HG03521 (cell line): ENCODE data around the gene GRM7.

ENCODE experiments used
- ATAC-seq: cut with Tn5 transposase; IDR thresholded peaks from one replicate; pipeline ENCODE4 v1.9.1; 2021; ENCODE audit warnings: mild to moderate bottlenecking, moderate library complexity; ENCODE audit not compliant: unreplicated experiment

GRM7 gene

DNA sequence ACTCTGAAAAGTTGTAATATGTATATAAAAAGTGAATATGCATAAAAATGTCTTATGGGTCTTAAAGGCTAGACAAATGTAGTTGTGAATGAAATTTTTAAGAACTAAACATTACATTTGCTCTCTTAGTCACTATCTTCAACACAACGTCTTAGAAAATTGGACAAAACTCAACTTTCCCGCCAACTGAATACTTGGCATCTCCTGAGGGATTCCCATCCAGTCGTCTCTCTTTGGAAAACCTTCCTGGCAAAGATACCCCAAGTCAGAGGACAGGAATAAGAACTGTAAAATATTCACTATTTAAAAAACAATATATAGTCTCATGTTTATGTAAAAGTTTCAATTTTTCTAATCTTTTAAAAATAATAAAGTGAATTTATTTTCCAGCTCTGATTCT, 354.8 kb downstream of the GRM7 start:
- ATAC-seq: no peak

DNA sequence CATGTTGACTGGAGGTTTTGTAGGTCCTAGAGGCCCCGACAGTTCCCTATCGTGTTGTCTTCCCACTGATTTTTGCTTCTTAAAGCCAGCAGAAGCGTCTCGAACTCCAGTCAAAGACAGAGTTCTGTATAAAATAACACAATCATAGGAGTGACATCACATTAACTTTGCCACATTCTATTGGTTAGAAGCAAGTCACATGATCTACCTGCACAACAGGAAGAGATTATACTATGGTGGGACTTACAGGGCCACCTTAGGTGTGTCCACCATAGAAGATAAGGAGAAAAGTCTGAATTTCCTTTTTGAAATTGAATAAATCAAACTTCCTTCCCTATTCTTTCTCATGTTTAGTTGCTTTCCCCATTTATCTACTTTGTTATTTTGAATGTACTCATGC, 365.5 kb downstream of the GRM7 start:
- no peak for ATAC-seq

DNA sequence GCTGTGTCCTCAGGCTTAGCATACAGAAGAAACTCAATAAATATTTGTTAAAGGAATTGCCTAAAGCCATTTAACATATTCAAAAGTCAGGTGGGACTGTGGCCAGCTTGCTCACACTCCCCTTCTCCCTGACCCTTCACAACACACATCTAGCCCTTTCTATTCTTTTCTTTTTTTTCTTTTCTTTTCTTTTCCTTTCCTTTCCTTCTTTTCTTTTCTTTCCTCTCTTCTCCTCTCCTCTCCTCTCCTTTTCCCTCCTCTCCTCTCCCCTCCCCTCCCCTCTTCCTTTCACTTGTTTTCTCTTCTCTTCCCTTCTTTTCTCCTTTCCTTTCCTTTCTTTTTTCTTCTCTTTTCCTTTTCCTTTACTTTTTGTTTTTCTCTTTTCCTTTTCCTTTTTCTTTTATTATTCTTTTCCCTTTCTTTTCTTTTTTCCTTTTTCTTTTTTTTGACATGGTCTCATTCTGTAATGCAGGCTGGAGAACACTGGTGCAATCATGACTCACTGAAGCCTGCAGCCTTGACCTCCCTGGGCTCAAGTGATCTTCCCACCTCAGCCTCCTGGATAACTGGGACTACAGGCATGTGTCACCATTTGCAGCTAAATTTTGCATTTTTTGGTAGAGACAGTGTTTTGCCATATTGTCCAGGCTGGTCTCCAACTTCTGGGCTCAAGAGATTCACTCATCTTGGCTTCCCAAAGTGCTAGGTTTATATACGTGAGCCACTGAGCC, 377.8 kb downstream of the GRM7 start:
- ATAC-seq: no peak

DNA sequence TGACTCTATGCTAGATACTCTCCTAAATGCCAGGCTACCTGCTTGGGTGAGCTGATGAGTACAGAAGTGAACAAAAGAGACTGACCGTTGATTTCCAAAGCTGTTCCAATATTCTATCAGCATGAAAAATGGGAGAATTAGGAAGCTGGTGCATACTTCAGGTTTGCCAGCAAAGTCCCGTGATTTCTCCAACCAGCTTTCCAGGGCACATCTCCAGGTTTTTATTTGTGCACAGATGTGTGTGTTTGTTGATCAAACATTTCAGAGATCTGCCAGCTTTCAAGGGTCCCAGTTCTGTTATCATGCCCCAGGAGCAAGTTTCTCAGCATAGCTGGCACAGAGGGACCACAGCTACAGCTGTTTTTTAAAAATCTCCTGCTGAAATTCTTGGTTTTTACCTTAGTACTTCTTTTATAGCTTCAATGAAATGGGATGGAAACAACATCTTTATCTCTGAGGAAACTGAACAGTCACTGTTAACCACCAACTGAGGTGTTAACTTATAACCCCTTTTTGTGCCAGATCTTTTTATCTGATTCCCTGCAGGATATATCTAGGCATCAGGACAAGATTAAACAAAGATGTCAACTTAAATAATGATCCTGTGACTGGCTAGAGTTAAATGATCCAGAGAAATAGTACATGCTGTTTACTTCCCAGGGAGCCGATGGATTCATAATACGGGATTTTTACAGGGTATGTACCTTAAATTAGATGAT, 380.8 kb downstream of the GRM7 start:
- no peak for ATAC-seq

DNA sequence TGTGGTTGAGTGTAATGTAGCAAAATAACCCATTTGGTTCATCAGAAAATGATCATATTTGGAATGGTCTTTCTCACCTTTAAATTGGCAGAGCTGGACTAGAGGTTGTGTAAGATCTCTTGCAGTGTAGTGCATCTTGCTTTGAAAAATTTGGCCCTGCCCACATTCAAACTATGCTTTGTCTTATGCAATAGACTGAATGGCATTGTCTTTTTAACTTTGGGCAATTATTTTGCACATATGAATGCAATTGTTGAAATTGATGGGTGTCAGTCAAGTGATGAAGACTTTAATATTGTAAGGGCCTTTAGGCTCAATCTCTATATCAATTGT, 381.4 kb downstream of the GRM7 start:
- ATAC-seq: no peak

DNA sequence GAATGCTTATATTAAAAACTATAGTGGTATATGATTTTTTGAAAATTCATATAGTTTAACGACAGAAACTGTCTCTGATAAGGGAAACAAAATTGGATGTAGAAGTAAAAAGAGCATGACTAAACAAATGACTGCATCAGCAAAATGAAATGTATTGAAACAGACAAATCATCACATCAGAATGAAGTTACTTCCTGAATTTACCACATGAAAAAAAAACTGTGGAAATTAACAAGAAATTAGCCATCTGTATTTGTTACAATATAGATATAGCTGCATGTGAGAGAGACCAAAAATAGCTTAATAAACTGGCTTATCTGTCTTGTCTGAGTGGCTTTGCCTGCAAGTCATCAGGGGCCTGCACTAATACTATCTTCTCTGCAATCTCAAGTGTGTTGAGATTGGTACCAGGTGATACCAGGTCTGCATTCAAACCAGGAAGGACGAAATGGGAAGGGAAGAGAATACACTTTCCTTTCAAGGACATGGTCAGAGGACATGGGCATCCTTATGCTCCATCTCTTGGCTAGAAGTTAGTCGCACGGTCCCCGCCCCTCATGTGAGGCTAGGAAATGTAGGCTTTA, 388.7 kb downstream of the GRM7 start:
- ATAC-seq: no peak

DNA sequence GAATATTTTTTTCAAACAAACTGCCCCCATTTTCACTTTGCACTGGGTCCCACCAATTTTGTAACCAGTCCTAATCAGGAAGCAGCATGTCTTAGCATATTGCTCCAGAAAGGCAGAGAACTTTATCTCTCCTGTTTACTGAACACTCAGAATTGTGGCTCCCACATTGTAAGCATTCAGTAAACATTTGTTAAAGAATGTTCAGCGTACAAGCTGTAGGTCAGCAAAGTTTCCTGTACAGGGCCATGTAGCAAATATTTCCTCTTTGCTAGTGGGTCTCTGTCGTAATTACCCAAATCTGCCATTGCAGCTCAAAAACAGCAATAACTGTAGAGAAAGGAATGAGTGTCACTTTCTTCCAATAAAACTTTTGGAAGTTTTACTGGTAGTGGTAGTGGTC, 393.3 kb downstream of the GRM7 start:
- ATAC-seq: no peak

DNA sequence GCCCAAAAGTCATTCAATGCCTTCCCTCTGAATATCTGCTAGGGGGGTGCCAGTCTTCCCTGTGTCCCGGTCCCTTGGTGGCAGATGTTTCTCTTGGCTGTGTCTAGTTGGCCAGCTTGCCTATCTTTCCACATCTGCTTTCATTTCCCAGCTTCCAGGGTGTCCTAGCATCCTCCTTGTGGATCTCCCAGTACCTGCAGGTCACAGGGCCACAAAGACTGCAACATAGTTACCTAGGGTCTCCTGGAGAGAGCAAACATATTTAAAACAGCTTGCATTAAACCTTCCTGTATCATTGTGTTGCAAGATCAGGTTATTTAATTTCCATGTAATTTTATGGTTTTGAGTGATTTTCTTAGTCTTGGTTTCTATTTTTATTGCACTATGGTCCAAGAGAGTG, 400.1 kb downstream of the GRM7 start:
- no peak for ATAC-seq

DNA sequence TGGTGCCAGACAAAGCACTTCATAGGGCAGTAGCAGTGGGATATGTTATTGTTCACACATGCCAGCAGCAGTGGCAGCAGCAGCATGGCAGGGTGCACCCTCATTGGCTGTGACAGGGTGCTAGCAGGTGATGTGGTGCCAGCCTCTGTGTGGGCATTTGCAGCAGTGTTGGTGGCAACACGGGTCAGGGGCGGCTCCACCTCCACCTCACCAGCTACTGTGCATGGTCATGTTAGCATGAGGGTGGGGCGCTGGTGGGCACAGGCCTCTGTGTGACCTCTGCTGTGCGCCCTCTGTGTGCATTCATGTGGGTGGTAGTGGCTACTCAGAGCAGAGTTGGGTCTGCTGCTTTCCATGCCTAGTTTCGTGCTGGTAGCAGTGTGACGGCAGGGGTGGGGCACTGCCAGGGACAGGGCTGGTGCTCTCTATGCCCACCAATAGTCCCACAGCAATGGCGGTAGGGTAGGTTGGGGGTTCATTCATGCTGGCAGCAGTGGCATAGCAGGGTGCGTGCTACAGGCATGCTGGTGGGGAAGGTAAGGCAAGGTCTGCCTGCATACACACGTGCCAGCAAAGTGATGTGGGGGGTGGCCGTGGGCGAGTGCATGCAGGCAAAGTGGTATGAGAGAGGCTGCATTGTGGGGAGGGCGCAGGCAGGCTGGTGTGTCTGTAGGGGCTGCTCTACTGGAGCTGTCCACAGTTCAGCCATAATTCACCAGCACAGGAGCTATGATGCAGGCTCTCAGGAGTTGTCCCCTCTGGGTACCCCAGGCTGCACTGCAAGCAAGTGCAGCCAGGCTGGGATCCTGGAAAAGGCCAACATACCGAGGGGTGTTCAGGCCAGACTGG, 402.7 kb downstream of the GRM7 start:
- no peak for ATAC-seq

DNA sequence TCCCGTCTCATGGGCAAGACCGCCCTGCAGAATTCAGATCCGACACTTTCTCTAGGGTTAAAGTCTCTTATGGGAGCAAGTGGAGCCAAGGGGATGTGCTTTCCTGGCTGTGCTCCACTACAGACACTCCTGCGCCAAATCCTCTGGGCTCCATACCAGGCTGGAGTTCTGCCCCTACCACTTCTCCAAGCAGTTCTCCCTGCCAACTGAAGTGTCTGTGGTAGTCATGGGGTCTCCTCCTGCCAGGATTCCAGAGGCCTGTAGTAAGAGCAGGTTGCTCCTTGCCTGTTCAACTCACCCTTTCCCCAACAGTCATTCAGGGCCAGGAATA, 403.2 kb downstream of the GRM7 start:
- ATAC-seq: no peak

DNA sequence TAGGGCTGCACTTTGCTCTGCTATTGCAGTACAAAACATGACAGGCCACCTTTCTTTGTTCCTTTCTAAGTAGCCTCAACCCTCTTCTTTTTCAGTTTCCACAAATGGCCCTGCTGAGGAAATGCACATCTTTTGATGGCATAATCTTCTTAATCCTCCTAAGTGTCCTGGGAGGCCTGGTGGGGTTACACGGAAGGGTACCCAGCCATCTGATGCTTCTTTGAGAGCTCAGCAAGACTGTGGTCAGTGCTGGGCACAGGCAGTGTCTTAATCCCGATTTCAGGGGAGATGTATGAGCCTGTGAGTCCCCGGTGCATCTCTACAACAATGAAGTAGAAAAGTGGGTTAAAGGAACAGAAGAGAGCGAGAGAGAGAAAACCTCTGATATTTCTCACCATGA, 404.8 kb downstream of the GRM7 start:
- no peak for ATAC-seq

DNA sequence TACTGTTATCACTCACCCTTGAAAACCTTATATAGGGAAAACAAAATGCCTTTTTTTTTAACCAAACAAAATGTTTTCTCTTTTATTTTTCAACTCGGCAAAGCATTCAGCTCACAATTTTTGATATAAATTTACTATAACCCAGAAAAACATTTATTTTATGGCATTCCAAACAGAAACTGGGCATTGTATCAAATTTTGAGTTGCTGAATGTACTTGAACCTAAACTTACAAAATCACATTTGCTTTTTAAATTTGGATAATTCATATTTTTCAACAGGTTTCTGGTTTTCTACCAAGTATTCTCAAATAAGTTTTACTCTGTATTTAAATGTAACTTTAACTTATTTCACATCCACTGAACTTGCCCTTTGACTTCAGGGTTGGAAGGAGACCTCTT, 405.6 kb downstream of the GRM7 start:
- no peak for ATAC-seq

DNA sequence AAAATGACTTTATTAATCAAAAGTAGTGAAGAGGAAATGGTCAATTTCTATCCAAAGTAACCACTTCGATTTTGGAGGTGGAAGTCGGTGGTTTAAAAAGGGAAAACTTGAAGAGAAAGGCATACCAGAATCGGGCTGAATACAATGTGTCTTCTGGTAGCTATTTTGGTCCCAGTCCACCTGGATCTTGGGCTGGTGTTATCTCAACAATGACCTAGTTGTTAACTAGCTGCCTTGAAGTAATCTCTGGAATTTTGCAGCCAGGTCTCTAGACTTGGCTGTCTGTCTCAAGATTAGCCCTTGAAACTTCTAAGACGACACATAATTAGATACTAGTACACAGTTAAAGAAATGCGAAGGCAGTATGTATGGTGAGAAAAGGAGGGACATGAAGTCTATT, 409.8 kb downstream of the GRM7 start:
- ATAC-seq: no peak

DNA sequence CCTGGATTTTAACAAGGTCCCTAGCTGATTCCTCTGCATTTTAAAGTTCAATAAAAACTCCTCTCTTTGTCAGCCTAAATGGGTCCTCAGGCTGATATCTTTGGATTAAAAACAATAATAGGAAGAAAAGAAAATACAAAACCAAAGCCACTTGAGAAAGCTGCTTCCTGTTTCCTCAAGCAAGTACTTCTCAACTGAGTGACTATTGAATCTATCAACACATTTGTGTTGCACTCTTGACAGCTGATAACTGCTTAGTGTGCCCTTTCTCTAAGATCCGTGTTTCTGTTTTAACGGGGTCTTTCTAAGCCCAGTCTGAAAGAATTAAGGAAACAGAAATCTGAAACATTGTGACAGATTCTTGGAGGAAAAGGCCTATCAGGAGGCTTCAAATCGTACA, 410.7 kb downstream of the GRM7 start:
- ATAC-seq: no peak

DNA sequence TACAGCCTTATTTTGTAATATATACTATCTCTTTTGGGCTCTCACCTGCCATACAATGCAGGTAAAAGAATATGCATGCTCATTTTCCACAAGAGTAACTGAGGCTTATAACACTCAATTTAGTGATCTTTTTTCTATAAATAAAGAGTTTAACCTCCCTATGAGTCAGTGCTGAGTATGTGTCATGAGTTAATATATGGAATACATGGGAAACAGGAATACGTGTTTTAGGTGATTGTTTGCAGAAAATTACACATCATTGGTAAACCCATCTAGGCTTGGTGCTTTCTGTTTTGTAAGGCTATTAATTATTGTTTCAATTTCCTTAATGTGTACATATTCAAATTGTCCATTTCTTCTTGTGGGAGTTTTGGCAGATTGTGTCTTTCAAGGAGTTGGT, 411.3 kb downstream of the GRM7 start:
- no peak for ATAC-seq

DNA sequence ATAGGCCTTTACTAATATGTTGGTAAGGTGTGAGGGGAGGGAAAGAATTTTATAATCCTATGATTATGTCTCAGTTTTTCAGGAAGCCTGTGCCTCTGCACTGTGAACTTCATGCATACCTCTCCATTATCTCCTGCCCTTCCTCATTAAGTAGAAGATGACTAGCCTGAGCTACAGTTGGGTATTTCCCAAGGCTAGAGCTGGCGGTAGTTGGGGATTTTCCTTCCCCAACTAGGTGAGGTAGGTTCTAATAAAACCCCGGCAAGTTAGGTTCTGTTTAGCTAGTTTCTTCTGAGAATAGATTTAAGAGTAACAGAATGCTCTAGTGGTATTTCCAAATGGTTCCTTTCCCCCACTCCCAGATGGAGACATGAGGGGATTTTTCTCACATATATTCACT, 414.5 kb downstream of the GRM7 start:
- ATAC-seq: no peak

DNA sequence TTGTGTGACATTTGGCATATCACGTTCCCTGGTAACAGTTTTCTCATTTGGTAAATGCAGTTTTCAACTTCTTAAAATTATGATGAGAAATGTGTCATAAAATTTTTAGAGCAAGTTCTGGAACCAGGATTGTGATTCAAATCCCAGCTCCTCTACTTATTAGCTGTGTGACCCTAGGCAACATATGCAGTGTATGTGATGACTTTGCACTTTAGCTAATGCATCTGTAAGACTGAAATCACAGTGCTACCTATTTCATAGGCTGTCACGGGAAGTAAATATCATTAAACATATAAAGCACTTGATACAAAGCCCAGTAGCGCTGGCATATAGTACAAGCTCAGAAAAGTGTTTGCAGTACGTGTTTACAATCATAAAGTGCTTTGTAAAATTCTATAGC, 419.4 kb downstream of the GRM7 start:
- ATAC-seq: no peak

DNA sequence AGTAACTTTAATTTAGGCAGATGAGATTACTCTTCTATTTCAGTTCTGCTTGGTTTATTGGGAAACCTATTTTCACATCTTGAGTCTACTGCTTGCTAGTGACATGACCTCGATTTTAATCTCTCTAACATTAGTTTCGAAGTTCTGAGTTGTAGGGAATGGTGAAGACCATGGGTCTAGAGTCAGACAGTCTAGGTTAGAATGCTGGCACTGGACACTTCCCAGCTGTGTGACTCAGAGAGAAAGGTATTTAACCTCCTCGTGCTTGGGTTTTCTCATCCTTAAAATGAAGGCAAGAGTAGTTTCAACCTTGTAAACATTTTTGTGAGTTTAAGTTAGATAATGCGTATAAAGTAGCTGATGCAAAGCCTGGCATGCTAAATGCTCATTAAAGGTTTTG, 422.1 kb downstream of the GRM7 start:
- no peak for ATAC-seq

DNA sequence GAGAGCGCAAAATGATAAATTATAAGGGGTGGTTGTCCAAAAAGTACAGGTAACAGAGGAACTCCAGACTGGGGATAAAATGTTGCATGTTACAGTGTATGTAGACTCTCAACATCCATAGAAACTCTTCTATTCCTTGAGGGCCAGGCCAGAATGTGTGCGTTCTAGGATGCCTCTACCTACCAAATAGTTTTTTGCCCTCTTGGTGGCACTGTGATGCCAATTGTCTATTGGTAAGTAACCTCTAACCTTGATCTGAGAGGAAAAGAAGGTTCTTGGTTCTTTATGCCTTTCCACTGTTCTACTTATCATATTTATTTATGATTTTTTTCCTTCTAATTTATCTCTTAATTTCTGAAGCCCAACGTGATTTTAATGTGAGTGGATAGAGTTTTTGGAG, 424.6 kb downstream of the GRM7 start:
- no peak for ATAC-seq

DNA sequence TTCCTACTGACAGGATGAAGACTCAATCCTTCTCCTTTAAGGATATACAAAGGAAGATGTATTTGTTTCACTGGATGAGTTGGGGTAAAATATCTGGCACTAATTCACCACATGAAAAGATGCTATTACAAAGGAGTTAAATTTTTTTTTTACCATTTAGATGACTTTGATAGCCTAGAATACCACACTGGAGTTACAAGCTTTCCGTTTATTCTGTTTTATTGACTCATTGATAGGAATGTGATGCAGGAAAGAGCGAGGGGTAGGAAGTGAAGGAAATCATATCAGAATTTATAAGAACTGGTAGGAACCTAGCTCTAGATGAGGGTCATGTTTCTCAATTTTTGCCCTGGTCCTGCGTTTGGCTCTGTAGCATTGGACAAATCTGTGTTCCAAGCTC, 427.2 kb downstream of the GRM7 start:
- ATAC-seq: no peak

DNA sequence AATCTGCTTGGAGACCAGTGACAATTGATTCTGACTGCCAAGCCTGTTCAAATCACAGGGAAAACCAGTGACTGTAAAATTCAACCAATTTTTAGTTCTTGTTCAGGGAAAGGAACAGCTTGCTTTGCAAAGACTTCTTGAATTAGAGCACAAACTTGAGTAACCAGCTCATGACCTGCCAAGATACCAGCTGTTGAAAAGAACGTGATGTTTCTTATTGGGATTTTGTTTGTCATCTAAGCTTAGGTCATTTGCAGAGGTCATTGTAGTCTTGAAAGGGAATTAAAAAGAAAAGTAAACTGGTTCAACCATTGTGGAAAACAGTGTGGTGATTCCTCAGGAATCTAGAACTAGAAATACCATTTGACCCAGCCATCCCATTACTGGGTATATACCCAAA, 428.2 kb downstream of the GRM7 start:
- no peak for ATAC-seq
